Spinal cord (tissue), 10 donors: ENCODE results near the gene ANO1. TPM values are rescaled to one million over a fixed set of nuclear protein-coding genes. Genes with fewer than 3 reads are reported as not detected.

ENCODE experiments used
- DNase-seq, 6 donors: peaks; one replicate each; pipeline versions ENCODE4 v3.0.0 to v3.0.0-alpha.2; 2013 to 2015; ENCODE audit warnings: low spot score in 6 of 6, low read depth in 4 of 6
- H3K27ac ChIP-seq: one replicate; pipeline ENCODE4 v1.5.1; 2013; ENCODE audit warnings: low read depth, low read length, control low read depth
- H3K27me3 ChIP-seq: one replicate; pipeline ENCODE4 v1.6.1; 2013; ENCODE audit warnings: low read length; ENCODE audit not compliant: control insufficient read depth, insufficient read depth
- H3K36me3 ChIP-seq: one replicate; pipeline ENCODE4 v1.6.1; 2013; ENCODE audit warnings: low read length; ENCODE audit not compliant: control insufficient read depth, insufficient read depth
- H3K4me1 ChIP-seq: one replicate; pipeline ENCODE4 v1.6.1; 2013; ENCODE audit warnings: low read length; ENCODE audit not compliant: control insufficient read depth, insufficient read depth
- H3K4me3 ChIP-seq: one replicate; pipeline ENCODE4 v1.5.1; 2013; ENCODE audit warnings: low read depth, low read length, control low read depth
- H3K9me3 ChIP-seq: one replicate; pipeline ENCODE4 v1.6.1; 2013; ENCODE audit warnings: low read length; ENCODE audit not compliant: control insufficient read depth, insufficient read depth
- WGBS: methylation state at CpG from one replicate; pipeline ENCODE4 v1.1.5; 2013; ENCODE audit warnings: missing lambda C conversion rate; ENCODE audit not compliant: insufficient coverage; 5-methylcytosine and 5-hydroxymethylcytosine counted together
- polyA plus RNA-seq, 2 donors: library from polyadenylated mRNA; unstranded; fragments of 120-200 nt; gene quantifications; one replicate each; pipeline ENCODE4 v1.2.1, GENCODE V29; 2013; ENCODE audit not compliant: insufficient read length in 2 of 2
- total RNA-seq, 2 donors: library from RNA; depleted of rRNA in 1 of 2; stranded (reverse); fragments of 120-200 nt in 1 of 2; fragments of >200 nt in 1 of 2; gene quantifications; one replicate each; pipeline versions ENCODE4 v1.2.3 to v1.2.4, GENCODE V29; 2013 to 2014
- donor health status: healthy.

Gene ANO1
- total and polyA plus RNA-seq, 4 donors: 2.6 to 3.6 (median 2.8) TPM

- H3K4me1 ChIP-seq: no peaks in the 10 kb centered on the region
- no peaks in the 10 kb centered on the region for H3K27me3 ChIP-seq
- no peak for DNase-seq
- 77% methylated on average over 5 of the region's 5 CpGs for WGBS
- H3K4me3 ChIP-seq: no peak overlapping the region
- H3K36me3 ChIP-seq: no peaks in the 10 kb centered on the region
- H3K27ac ChIP-seq: no peak overlapping the region
- peaks cover 3% of the 10 kb centered on the region for H3K9me3 ChIP-seq
Measured at GRCh38 chr11:70049045-70049444, 29.1 kb upstream of the ANO1 start.

GRCh38 chr11:70050243-70050642 is 27.9 kb upstream of the ANO1 start:
- WGBS: 74% methylated on average over 7 of the region's 7 CpGs
- no peaks in the 10 kb centered on the region for H3K27me3 ChIP-seq
- H3K27ac ChIP-seq: no peak overlapping the region
- no peaks in the 10 kb centered on the region for H3K36me3 ChIP-seq
- H3K9me3 ChIP-seq: no peaks in the 10 kb centered on the region
- no peak overlapping the region for H3K4me3 ChIP-seq
- H3K4me1 ChIP-seq: no peaks in the 10 kb centered on the region
- DNase-seq: no peak

- no peaks in the 10 kb centered on the region for H3K4me1 ChIP-seq
- H3K36me3 ChIP-seq: no peaks in the 10 kb centered on the region
- H3K27ac ChIP-seq: no peak overlapping the region
- no peak for DNase-seq
- H3K27me3 ChIP-seq: no peaks in the 10 kb centered on the region
- WGBS: 96% methylated on average over 3 of the region's 3 CpGs
- no peak overlapping the region for H3K4me3 ChIP-seq
- H3K9me3 ChIP-seq: peaks cover 5% of the 10 kb centered on the region
Measured at GRCh38 chr11:70054004-70054403, 24.1 kb upstream of the ANO1 start.

- H3K4me3 ChIP-seq: no peak overlapping the region
- no peaks in the 10 kb centered on the region for H3K4me1 ChIP-seq
- peaks cover 5% of the 10 kb centered on the region for H3K9me3 ChIP-seq
- no CpG with 5 or more reads among the region's 3 CpGs for WGBS
- no peaks in the 10 kb centered on the region for H3K27me3 ChIP-seq
- H3K36me3 ChIP-seq: no peaks in the 10 kb centered on the region
- DNase-seq: no peak
- no peak overlapping the region for H3K27ac ChIP-seq
Measured at GRCh38 chr11:70055444-70055843, 22.7 kb upstream of the ANO1 start.

GRCh38 chr11:70057080-70057479 is 21.0 kb upstream of the ANO1 start:
- H3K36me3 ChIP-seq: no peaks in the 10 kb centered on the region
- DNase-seq: peak in 1 of 6 donors; percentile 27
- peaks cover 5% of the 10 kb centered on the region for H3K9me3 ChIP-seq
- no peak overlapping the region for H3K27ac ChIP-seq
- peaks cover 2% of the 10 kb centered on the region for H3K27me3 ChIP-seq
- H3K4me3 ChIP-seq: no peak overlapping the region
- WGBS: 82% methylated on average over 3 of the region's 3 CpGs
- no peaks in the 10 kb centered on the region for H3K4me1 ChIP-seq

GRCh38 chr11:70059971-70060370 is 18.1 kb upstream of the ANO1 start:
- Histone ChIP-seq H3K36me3 (no peaks in the 10 kb centered on the region), H3K9me3 (peaks cover 5% of the 10 kb centered on the region), H3K4me1 (no peaks in the 10 kb centered on the region), H3K27me3 (peaks cover 2% of the 10 kb centered on the region), H3K4me3 (no peak overlapping the region), H3K27ac (no peak overlapping the region)
- 57% methylated on average over 5 of the region's 5 CpGs for WGBS
- DNase-seq: peak in 1 of 6 donors; percentile 10

- Histone ChIP-seq H3K27me3 (peaks cover 2% of the 10 kb centered on the region), H3K4me3 (no peak overlapping the region), H3K4me1 (no peaks in the 10 kb centered on the region), H3K27ac (no peak overlapping the region), H3K36me3 (no peaks in the 10 kb centered on the region), H3K9me3 (peaks cover 3% of the 10 kb centered on the region)
- WGBS: 78% methylated on average over 10 of the region's 10 CpGs
- no peak for DNase-seq
Measured at GRCh38 chr11:70060611-70061293, 17.4 kb upstream of the ANO1 start.

- H3K27me3 ChIP-seq: peaks cover 3% of the 10 kb centered on the region
- H3K27ac ChIP-seq: no peak overlapping the region
- 90% methylated on average over 1 of the region's 1 CpG for WGBS
- no peak overlapping the region for H3K4me3 ChIP-seq
- H3K36me3 ChIP-seq: no peaks in the 10 kb centered on the region
- H3K4me1 ChIP-seq: no peaks in the 10 kb centered on the region
- H3K9me3 ChIP-seq: no peaks in the 10 kb centered on the region
- no peak for DNase-seq
Measured at GRCh38 chr11:70061734-70062133, 16.4 kb upstream of the ANO1 start.

GRCh38 chr11:70063121-70063520 is 15.0 kb upstream of the ANO1 start:
- H3K4me1 ChIP-seq: peaks cover 7% of the 10 kb centered on the region
- no peaks in the 10 kb centered on the region for H3K36me3 ChIP-seq
- H3K9me3 ChIP-seq: no peaks in the 10 kb centered on the region
- H3K27me3 ChIP-seq: peaks cover 14% of the 10 kb centered on the region
- H3K4me3 ChIP-seq: no peak overlapping the region
- DNase-seq: no peak
- 91% methylated on average over 3 of the region's 8 CpGs for WGBS
- no peak overlapping the region for H3K27ac ChIP-seq

GRCh38 chr11:70063555-70063954 is 14.6 kb upstream of the ANO1 start:
- Histone ChIP-seq H3K36me3 (no peaks in the 10 kb centered on the region), H3K4me1 (peaks cover 11% of the 10 kb centered on the region), H3K27me3 (peaks cover 18% of the 10 kb centered on the region), H3K4me3 (no peak overlapping the region), H3K27ac (no peak overlapping the region), H3K9me3 (no peaks in the 10 kb centered on the region)
- no peak for DNase-seq
- WGBS: 100% methylated on average over 4 of the region's 4 CpGs
